CD4-positive, alpha-beta T cell treated with Interleukin-4 for 1 hour (primary cell): Measurements from ENCODE around the gene DGKE.

Experiments used
- DNase-seq, 2 donors: peaks; one replicate each; pipeline ENCODE4 v3.0.0-alpha.2; 2020 to 2022

DGKE gene

DNA sequence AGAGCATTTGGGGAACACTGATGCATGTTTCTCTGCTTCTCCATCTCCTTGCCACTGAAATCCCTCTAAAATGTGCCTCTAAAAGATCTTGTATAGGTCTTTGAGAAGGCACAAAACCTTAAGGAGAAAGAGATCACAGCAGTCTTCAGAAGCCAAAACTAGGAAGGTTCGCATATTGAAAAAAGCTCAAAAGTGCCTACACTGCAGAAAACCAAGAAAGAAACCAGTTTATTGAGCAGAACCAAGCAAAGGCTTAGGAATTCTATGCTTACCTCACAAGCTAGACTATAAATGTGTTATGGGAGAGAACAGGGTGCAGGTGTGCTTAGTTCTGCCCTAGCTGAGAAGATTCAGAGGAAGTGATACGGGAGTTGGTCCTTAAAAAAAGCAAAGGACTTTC is 16.6 kb downstream of the DGKE start:
- no peak for DNase-seq

DNA sequence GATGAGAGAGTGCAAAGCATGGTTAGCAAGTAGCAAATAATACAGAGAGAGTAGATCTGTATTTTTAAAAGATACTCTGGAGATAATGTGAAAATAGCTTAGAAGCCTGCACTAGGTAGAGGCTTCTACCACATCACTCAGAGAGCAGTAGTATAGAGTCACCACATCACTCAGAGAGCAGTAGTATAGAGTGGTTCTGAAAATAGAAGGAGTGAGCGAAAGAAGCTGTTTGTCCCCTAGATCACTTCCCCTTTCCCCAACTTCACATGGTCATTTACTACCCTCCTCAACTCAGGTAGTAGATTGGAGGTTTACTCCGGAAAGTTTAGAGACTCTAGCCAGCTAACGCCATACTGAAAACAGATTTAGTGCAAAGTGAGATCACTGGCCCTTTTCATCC is 17.1 kb downstream of the DGKE start:
- no peak for DNase-seq

DNA sequence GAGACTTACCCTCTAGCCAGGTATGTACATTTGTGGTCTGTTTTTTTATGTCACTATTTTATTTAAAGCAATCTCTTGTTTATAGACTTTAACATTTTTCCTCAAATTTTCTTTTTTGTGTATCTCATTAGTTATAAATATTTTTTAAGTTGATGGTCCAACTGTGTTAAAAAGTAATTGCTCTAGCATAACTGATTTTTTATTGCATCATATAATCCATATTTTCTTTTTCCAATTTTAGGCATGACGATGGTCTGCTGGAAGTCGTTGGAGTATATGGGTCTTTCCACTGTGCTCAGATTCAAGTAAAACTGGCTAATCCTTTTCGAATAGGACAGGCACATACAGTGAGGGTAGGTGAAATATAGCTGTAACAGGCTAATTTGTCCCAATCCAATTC is 27.9 kb downstream of the DGKE start:
- DNase-seq: no peak

DNA sequence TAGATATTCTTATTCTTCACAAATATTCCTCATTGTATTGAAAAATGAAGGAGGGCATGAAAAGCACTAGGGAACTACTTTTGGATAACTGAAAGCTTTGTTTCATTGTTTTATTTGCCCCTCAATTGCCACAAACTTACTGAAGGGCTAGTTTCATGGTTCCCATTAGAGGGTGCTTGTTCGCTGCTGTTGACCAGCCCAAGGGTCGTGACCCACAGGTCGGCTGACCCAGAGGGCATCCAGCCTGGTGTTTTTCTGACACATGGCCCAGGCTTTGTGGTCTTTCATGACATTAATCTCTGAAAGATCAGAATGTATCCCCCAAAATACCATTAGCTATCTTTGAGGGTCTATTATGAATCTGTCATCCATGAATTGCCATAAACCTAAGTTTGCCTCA is 30.0 kb downstream of the DGKE start:
- DNase-seq: no peak

DNA sequence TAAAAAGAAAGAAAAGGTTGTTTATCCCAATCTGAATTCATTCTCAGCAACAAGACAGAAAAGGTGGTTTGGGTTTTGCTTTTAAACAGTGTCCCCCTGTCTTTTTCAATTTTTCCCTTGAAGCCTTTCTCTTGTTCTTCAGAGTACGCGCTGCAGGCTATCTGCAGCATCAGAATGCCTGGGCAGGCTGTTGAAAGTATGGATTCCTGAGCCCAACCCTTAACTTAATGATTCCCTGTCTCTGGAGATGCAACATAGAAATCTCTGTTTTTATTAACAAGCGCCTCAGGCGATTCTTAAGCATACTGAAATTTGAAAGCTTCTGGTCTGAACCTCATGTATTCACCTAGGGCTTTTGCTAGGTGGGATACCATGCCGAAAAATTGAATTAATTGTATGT is 32.1 kb downstream of the DGKE start:
- DNase-seq: no peak

DNA sequence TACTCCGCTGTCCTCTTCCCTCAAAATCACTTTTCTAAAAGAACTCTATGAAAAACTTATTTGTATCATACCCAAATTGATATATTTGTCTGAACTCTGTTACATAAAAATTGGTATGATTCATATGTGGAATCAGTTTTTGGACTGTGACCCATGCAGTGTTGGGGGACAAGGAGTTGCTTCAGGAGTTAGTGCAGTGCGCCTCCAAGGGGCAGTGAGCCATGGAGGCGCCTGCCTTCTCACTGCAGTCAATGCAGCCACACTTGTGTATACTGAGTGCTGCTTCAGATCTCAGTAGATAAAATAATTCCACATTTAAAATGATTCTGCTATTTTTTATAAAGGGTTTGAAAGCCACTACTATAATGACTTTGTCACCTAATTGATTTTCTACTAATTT is 32.5 kb downstream of the DGKE start:
- no peak for DNase-seq

DNA sequence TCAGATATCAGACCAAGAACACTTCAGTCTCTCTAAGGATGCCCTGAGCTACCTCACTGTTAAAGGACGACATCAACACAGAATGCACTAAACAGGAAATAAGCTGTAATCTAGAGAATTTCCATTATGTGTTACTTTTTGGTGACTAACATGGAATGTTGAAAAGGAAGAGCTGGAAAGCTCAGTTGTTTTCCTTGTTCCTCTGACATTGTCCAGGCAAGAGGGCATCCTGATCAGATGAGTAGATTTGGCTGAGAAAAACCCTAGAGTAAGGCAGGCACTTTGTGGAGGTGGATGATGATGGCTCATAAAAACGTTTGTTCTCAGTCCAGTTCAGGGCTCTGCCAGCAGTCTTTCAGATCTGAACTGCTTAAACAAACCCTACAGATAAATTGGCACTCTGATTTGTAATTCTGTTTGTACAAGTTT is 34.0 kb downstream of the DGKE start:
- no peak for DNase-seq

DNA sequence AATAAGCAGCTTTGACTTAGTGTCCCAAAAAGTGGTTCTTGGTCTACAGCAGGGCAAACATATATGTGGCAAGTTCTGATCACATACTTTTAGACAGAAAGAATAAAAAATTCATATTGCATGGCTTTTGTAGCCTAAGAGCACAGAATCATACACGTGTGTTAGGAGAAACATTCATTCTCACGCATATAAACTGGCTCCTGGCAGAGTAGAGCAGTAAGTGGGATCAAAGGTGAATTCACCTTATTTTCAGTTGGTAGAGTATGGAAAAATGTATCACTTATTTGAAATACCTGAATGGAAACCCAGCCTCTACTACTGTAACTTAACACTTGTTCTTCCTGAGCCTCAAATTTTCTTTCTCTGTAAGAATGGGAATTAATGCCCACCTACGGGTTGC is 34.8 kb downstream of the DGKE start:
- no peak for DNase-seq

DNA sequence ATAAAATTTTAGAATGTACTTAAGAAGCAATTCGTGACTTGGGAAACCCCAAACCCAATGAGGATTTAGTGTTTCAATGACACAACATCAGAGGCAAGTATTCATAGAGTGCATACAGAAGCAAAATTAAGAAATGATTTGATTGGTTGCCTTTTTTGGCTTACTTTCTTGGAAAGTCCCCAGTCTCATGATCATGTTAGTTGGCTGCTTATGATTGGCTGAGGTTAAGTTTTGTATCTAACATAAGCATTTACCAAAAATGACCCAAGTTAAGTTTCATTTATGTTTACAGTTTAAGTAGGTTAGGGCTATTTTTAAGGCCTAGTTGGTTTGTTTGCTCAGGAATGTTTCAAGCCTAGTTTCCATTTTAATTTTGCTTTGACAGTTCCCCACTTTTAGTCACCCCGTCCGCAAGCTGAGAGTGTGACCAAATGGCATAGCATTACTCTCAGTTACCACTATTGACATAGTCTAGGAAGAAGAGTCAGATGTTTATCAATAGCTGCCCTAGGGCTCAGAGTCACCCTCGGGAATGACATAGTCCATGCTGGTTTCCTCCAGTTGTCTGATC is 36.2 kb downstream of the DGKE start:
- DNase-seq: no peak

DNA sequence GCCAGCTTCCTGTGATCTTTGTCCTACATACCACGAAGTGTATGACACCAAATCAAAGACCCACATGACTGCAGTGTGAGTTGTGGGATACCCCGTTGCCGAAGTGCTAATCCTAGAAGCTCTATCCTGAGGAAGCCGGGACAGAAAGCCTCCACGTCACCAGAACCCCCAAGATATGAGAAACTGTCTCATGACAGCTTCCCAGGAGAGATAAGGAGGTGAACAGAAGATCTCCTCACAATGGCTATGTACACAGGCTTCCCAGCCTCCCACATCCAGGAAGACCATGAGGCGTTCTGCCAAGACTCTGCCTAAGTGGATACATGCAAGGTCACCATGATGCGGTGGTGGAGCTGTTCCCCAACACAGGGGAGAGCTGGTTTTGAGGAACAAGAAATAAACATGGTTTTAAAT is 42.8 kb downstream of the DGKE start:
- DNase-seq: no peak

DNA sequence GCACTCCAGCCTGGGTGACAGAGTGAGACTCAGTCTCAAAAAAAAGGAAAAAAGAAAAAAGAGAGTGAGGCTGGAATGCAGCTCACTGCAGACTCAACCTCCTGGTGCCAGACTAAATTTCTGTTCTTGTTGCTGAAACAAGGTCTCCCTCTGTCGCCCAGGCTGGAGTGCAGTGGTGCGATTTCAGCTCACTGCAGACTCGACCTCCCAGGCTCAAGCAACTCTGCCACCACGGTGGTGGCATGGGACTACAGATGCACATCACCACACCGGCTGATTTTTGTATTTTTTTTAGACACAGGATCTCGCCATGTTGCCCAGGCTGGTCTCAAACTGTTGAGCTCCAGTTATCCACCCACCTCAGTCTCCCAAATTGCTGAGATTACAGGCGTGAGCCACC is 45.3 kb downstream of the DGKE start:
- no peak for DNase-seq

DNA sequence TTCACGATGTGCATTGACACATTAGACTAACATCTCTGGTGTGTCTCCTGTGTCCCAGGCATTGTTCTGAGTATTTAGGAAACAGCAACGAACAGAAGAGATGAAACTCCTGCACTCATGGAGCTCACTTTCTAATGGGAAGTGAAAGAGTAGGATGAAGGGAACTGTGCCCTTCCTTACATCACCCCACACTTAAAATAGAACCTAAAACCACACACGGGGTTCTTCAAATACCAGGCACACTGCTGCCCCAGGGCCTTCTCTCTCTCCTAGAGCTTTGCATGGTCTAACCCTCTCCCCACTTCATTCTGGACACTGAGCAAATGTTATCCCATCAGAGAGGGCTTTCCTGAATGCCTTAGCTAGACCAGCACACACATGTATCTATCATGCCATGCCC is 46.2 kb downstream of the DGKE start:
- no peak for DNase-seq

DNA sequence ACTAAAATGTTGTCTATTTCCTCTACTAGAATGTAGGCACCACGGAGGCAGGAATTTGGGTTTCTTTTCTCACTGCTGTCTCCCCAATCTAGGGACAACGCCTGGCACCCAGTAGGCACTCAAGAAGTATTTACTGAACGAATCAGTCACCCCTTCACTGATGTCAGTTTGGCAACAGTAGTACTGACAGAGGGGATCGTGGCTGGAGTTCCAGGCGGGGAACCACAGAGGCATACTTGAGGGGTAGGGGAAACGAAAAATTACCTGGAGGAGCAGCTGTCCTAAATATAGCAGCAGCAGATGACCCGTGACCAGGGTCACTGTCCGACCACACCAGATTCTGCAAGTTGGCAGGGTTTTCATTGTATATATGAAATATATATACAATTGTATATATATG is 46.6 kb downstream of the DGKE start:
- DNase-seq: no peak

DNA sequence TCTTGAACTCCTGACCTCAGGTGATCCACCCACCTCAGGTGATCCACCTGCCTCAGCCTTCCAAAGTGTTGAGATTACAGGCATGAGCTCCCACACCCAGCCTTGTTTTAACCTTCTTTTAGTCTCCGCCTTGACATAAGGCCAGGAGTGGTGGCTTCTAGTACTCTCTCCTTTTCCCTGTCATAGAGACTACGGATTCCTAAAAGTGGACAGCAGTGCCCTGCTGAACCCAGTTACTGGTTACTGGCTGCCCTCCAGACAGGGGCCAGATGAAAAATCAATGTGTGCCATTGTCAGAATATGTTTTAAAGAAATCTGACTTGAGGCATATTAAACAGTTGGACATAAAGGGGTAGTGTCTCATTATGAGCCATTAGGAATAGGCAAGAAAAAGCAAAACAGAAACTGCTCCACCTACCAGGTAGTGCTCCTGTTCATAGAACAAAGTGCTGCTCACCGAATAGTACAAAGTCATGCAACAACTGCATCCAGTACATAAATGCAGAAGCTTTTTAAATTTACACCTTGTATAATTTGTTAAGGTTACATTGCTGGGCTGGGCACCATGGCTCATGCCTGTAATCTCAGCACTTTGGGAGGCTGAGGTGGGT is 47.8 kb downstream of the DGKE start:
- DNase-seq: no peak

DNA sequence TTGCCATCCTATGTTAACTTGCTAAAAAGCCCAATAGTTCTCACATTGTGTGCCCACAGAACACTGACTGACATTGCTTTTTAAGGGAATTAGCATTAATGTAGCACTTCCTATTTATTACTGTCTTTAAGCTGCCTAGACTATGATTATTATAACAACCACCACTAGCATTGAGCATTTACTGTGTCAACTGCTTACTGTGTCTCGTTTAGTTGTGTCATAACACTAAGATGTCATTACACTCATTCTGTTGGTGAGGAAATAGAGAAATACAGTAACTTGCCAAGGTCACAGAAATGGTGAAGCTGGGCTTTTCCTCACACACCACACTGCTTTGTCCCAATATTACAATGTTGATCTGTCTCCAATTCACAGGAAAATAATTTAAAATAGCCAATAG is 49.7 kb downstream of the DGKE start:
- no peak for DNase-seq

DNA sequence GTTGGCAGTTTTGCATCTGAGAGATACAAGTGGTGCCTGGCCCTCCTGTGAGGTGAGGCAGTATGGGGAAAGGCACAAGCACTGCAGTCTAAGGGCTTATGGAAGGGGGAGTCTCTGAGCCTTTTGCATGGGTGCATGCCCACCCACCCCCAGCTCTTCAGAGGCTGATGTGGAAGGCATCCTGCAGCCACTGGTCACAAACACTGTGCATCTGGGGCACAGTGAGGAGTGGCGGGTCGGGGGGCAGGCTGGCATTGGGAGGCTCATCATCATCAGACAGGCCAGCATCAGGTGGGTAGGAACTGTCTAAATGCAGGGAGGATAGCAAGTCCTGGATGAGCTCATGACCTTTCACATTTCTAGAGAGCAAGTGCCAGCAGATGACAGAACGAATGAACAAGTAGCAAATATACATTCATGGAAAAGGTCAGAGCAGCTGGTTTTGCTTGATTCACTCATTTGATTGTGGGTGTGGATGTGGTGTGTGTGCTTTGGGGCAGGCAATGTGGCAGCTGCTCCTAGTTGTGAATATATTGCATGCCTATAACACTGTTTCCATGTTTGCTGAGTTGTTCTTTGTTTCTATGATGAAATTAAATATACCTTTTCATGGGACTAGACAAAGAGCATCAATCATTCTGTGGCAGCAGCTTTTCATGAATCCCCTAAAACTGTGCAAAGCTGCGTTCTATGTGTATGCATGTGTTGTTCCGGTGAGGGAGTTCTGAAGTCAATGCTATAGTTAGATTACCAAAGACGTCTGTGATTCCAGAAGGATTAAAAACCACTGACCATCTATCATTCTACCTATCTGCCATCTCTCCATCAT is 50.7 kb downstream of the DGKE start:
- no peak for DNase-seq

DNA sequence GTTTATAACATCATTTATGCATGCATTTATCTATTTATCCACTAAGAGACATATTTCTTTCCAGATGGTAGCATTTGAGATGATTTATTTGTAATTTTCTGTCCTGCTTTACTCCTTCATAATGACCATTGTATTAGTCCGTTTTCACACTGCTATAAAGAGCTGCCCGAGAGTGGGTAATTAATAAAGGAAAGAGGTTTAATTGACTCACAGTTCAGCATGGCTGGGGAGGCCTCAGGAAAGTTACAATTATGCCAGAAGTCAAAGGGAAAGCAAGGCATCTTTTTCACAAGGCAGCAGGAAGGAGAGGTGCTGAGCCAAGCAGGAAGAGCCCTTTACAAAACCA is 51.3 kb downstream of the DGKE start:
- no peak for DNase-seq

DNA sequence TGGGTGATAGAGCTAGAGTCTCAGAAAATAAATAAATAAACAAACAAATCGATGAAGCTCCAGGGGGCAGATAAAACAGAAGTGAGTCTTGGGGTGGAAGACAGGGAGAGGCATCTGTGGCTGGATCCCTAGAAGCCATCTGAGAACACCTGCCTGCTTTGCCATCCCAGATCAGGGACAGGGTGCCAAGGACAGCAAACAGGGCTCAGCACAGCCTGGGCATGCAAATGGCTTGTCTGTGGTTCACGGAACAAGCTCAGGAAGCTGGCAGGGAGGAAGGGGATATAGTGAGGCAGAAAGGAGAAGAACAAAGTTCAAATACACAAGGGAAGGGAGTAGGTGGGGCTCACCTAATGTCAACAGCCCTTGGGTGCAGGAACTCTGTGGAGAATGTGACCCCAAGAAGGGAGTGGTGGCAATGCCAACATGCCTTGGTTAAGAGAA is 52.4 kb downstream of the DGKE start:
- DNase-seq: no peak

DNA sequence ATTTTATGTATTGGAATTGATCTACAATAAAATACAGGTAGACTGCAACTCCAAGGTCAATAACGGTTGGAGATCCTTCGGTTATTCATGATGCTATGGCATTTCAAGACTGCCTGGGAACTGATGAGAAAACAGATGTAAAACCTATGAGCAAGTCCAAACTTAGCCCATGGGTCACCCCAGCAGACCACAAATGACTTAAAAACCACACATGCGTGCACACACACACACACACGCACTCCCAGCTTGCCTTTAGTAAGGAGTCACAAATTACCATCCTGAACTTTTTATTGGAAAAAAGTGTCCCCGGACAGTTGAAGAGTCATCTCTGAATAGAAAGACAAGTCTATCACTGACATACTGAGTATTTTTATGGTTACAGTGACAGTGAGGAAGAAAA is 53.2 kb downstream of the DGKE start:
- DNase-seq: no peak

DNA sequence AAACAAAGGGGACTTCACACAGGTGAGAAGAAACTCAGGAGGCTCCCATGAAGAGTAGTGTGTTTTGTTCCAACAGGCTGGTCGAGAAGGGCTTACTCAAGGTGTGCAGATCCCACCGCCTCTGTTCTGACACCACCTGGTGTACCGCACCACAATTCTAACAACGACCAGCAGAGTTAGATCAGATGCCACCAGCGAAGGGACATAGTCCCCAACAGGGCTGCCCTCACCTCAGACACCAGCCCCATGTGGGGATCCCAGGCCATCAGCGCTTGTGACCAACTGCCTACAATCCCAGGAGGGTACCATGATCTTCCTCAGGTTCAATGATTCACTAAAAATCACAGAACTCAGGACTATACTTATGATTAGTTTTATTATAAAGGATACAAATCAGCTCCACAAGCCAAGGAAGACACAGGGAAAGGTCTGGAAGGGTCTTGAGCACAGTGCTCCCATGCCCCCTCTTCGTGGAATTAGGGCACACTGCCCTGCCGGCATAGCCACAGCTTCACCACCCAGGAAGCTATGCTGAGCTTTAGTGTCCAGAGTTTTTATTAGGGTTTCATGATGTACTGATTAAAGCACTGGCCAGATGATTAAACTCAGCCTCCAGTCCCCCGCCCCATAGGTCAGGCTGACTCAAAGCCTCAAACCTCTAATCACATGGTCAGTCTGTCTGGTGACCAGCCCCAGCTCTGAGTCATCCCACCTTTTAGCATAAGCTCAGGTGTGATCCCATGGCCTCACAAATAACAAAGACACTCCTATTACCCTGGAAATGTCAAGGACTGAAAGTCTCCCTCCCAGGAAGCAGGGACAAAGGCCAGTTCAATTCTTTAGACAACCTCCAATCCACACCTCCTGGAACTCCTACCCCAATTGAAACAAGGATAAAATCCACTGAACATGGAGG is 53.9 kb downstream of the DGKE start:
- no peak for DNase-seq

DNA sequence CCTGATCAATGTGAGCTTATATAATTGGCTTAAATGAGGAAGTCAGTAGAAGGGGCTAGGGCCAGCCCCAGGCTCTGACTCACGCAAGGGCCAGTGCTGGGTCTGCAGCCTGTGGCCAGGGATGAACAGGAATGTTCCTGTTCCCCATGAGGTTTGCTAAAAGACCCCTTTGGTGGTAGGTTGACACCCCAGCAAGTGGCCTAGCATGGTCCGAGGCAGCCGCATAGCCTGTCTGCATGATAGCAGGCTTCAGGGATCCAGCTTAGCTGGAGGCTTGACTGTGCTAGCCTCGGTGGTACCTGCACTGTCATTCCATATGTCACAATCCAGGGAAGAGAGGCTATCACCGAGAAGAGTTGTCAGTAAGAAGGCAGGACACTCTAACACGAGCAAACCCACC is 56.4 kb downstream of the DGKE start:
- no peak for DNase-seq

DNA sequence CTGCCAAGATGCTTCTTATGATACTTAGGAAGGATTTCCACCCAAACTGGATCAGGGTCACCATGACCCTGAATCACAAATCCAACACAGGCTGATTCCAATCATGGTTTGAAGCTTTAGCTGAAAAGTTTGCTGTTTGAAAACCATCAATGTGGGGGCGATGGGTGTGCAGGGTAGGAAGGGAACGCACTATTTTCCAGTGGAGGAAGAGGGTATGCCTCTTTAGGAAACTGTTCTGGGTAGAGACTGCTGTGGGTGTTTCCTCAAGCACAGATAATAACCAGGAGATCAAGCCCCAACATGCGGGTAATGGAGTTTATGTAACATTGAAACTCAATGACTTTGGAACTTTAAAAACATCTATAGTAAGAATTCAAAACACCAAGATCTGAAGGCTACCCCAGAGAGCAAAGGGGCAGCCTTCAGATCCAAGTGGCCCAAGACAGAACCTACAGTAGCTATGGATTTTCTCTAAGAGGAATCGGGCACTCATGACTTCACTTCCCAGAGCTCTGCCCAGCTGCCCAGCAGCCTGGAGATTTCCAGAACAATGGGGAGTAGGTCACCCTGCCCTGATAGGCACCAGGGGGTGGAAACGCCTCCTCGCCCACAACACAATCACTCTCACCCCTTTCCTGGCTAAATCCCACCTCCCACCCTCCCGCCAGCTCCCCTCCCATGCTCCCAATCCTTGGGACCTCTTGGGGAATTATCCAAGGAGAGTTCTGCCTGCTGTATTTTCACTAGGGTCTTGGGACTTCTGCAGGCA is 57.1 kb downstream of the DGKE start:
- DNase-seq: no peak

DNA sequence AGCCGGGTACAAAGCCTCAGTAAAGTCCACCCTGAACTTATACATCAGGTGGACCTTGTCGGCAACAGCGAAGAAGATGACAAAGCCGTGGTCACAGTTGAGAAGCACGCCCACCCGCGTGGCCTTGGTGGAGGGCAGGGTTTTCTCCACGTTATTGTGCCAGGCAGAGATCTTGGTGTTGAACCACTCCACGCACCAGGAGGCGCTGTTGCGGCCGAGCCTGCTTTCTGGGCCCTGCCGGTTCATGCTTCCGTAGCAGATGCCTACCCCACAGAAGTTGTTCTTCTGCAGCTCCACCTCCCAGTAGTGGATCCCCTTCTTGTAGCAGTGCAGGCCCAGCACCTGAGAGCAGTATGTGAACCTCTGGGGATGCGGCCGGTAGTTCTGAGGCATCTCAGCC is 57.8 kb downstream of the DGKE start:
- DNase-seq: peak; percentile 51 to 53
